ENCODE results near the gene EXOC4. TPM values are rescaled to one million over a fixed set of nuclear protein-coding genes. Genes with fewer than 3 reads are reported as not detected.
A peak's percentile ranks its signal among the peaks of the same experiment; 100 is the strongest.
"Not testable (repeated sequence)": the region's sequence is repeated elsewhere in the genome, so short reads cannot be mapped to it uniquely, and the experiment has no call there.

The EXOC4 gene
- total RNA-seq, 1 experiment from 2014 or later = 75.8 TPM

- Histone ChIP-seq H3K79me1 (ENCODE audit: insufficient read depth, low read depth, low read length, poor library complexity, severe bottlenecking) (no peaks in the 10 kb centered on the region), H3K14ac (ENCODE audit: insufficient read depth, low read length) (no peak overlapping the region), H2AK5ac (ENCODE audit: insufficient read length, low read length) (no peak overlapping the region), H3K18ac (ENCODE audit: insufficient read length, low read depth, low read length) (no peak overlapping the region), H3K27me3 (ENCODE audit: insufficient read depth, low read length) (no peaks in the 10 kb centered on the region), H4K20me1 (ENCODE audit: control insufficient read depth, insufficient read depth, insufficient read length) (no peaks in the 10 kb centered on the region), H2BK5ac (ENCODE audit: insufficient read length, low read length) (no peak overlapping the region), H3K23me2 (ENCODE audit: insufficient read length, low read depth, low read length, poor library complexity, severe bottlenecking) (no peaks in the 10 kb centered on the region), H2BK12ac (ENCODE audit: insufficient read length, low read depth, low read length) (no peak overlapping the region), H3K56ac (ENCODE audit: insufficient read length, low read depth, low read length) (no peak overlapping the region), H3K4me2 (ENCODE audit: insufficient read depth, insufficient read length, low read length) (no peak overlapping the region), H3K4me1 (ENCODE audit: insufficient read depth, low read length) (no peaks in the 10 kb centered on the region; the same call in 1 of the 2 replicates), H3K27ac (ENCODE audit: insufficient read length, low read depth, low read length) (no peak overlapping the region), H4K91ac (ENCODE audit: insufficient read length, low read depth, low read length) (no peak overlapping the region), H2BK15ac (ENCODE audit: low read depth, low read length) (no peak overlapping the region), H2AFZ (ENCODE audit: low read length) (no peak overlapping the region), H3K9ac (ENCODE audit: extremely low read depth, insufficient read length, low read length) (no peak overlapping the region), H3K23ac (ENCODE audit: insufficient read length, low read depth, low read length) (no peak overlapping the region), H4K8ac (replicated peaks; ENCODE audit: insufficient read length, low read depth, low read length) (no peak overlapping the region), H3K4ac (ENCODE audit: low read depth, low read length) (no peak overlapping the region), H3K9me3 (ENCODE audit: control insufficient read depth, low read depth, low read length) (no peaks in the 10 kb centered on the region), H4K5ac (ENCODE audit: insufficient read length, low read depth, low read length) (no peak overlapping the region), H3T11ph (ENCODE audit: low read length) (no peak overlapping the region), H2BK120ac (ENCODE audit: low read depth, low read length, poor library complexity, severe bottlenecking) (no peak overlapping the region), H3K79me2 (ENCODE audit: insufficient read depth, low read length) (no peaks in the 10 kb centered on the region), H2BK20ac (ENCODE audit: low read depth, low read length, poor library complexity, severe bottlenecking) (no peak overlapping the region)
- WGBS (ENCODE audit: extremely low coverage, insufficient read length, low lambda C conversion rate) = no CpG with 5 or more reads among the region's 4 CpGs
- no peak for TF ChIP-seq CTCF (conservative IDR thresholded peaks at IDR 0.05)
- no peak overlapping the region for H3K27ac Mint-ChIP-seq
- no peak for DNase-seq
- no peak overlapping the region for H3K4me3 Mint-ChIP-seq
- no peaks in the 10 kb centered on the region for H3K9me3 Mint-ChIP-seq
- H3K36me3 Mint-ChIP-seq (ENCODE audit: insufficient read depth in 1 of 3, low read depth in 3 of 3) = peaks cover 3 to 4% (median 4%) of the 10 kb centered on the region in 3 experiments; a peak in 1 of 7 replicates
- H3K27me3 Mint-ChIP-seq (ENCODE audit: low read depth) = no peaks in the 10 kb centered on the region
- H3K4me1 Mint-ChIP-seq = peaks cover 5 to 11% of the 10 kb centered on the region in 2 experiments; a peak in 3 of 4 replicates
These were observed 651.9 kb downstream of the EXOC4 start for GRCh38 chr7:133904776-133905175.

GRCh38 chr7:133906553-133906952, 653.7 kb downstream of the EXOC4 start:
- not testable (repeated sequence) for H3K4me2 ChIP-seq (ENCODE audit: insufficient read depth, insufficient read length, low read length); H3T11ph ChIP-seq (ENCODE audit: low read length); H2BK12ac ChIP-seq (ENCODE audit: insufficient read length, low read depth, low read length); H3K36me3 Mint-ChIP-seq (ENCODE audit: insufficient read depth in 1 of 3, low read depth in 3 of 3); H2BK5ac ChIP-seq (ENCODE audit: insufficient read length, low read length); H3K79me1 ChIP-seq (ENCODE audit: insufficient read depth, low read depth, low read length, poor library complexity, severe bottlenecking); H2BK120ac ChIP-seq (ENCODE audit: low read depth, low read length, poor library complexity, severe bottlenecking); H3K27ac ChIP-seq (ENCODE audit: insufficient read length, low read depth, low read length); H4K20me1 ChIP-seq (ENCODE audit: control insufficient read depth, insufficient read depth, insufficient read length); H4K91ac ChIP-seq (ENCODE audit: insufficient read length, low read depth, low read length); H3K23me2 ChIP-seq (ENCODE audit: insufficient read length, low read depth, low read length, poor library complexity, severe bottlenecking); H2BK20ac ChIP-seq (ENCODE audit: low read depth, low read length, poor library complexity, severe bottlenecking); H3K23ac ChIP-seq (ENCODE audit: insufficient read length, low read depth, low read length); H3K4ac ChIP-seq (ENCODE audit: low read depth, low read length); H3K4me3 Mint-ChIP-seq; H3K9me3 ChIP-seq (ENCODE audit: control insufficient read depth, low read depth, low read length); H3K9ac ChIP-seq (ENCODE audit: extremely low read depth, insufficient read length, low read length); H3K27me3 Mint-ChIP-seq (ENCODE audit: low read depth); H4K8ac ChIP-seq (replicated peaks; ENCODE audit: insufficient read length, low read depth, low read length); H2AK5ac ChIP-seq (ENCODE audit: insufficient read length, low read length); H3K4me1 ChIP-seq (ENCODE audit: insufficient read depth, low read length); H2AFZ ChIP-seq (ENCODE audit: low read length); H3K79me2 ChIP-seq (ENCODE audit: insufficient read depth, low read length); H2BK15ac ChIP-seq (ENCODE audit: low read depth, low read length); DNase-seq; H3K18ac ChIP-seq (ENCODE audit: insufficient read length, low read depth, low read length); H3K9me3 Mint-ChIP-seq; H3K27me3 ChIP-seq (ENCODE audit: insufficient read depth, low read length); H3K56ac ChIP-seq (ENCODE audit: insufficient read length, low read depth, low read length); H4K5ac ChIP-seq (ENCODE audit: insufficient read length, low read depth, low read length); H3K14ac ChIP-seq (ENCODE audit: insufficient read depth, low read length)
- peak overlapping the region in 2 of 3 experiments; percentile 62 to 69; a peak in 3 of 7 replicates for H3K27ac Mint-ChIP-seq
- no CpG with 5 or more reads among the region's 18 CpGs for WGBS (ENCODE audit: extremely low coverage, insufficient read length, low lambda C conversion rate)
- H3K4me1 Mint-ChIP-seq = peaks cover 5 to 11% of the 10 kb centered on the region in 2 experiments; a peak in 3 of 4 replicates
